Calu3 (cell line): Measurements from ENCODE around the gene ABCC6. TPM values are rescaled to one million over a fixed set of nuclear protein-coding genes. Genes with fewer than 3 reads are reported as not detected.
"Not testable (repeated sequence)": the region's sequence is repeated elsewhere in the genome, so short reads cannot be mapped to it uniquely, and the experiment has no call there.

Source experiments
- BruUV-seq: library from RNA; stranded (reverse); fragments of 400-500 nt; replicated peaks from 2 replicates; lab custom pipeline; 2021; lab: Mats Ljungman, UMichigan
- CTCF ChIA-PET: fragments of 300-600 bp; sonication (Branson Sonifier 250); formaldehyde crosslinking; loops from one replicate; lab custom pipeline; 2022; ENCODE audit warnings: antibody characterized with exemption; lab: Charles Lee
- DNase-seq: peaks from one replicate; pipeline ENCODE4 v3.0.0; 2022
- H3K27ac Mint-ChIP-seq: one replicate; pipeline ENCODE4 v1.8.0; 2022; ENCODE audit warnings: mixed read lengths; ENCODE audit not compliant: unreplicated experiment
- H3K27me3 Mint-ChIP-seq: one replicate; pipeline ENCODE4 v1.8.0; 2022; ENCODE audit warnings: mixed read lengths; ENCODE audit not compliant: unreplicated experiment
- H3K36me3 Mint-ChIP-seq: one replicate; pipeline ENCODE4 v1.8.0; 2022; ENCODE audit warnings: mild to moderate bottlenecking, moderate library complexity, mixed read lengths; ENCODE audit not compliant: insufficient read depth, unreplicated experiment
- H3K4me1 Mint-ChIP-seq: one replicate; pipeline ENCODE4 v1.8.0; 2022; ENCODE audit warnings: mild to moderate bottlenecking, low read depth, mixed read lengths; ENCODE audit not compliant: unreplicated experiment
- H3K4me3 Mint-ChIP-seq: one replicate; pipeline ENCODE4 v1.8.0; 2022; ENCODE audit warnings: mild to moderate bottlenecking, low read depth, moderate library complexity, mixed read lengths; ENCODE audit not compliant: unreplicated experiment
- H3K9me3 Mint-ChIP-seq: one replicate; pipeline ENCODE4 v1.8.0; 2022; ENCODE audit warnings: low read depth, mixed read lengths; ENCODE audit not compliant: unreplicated experiment
- intact Hi-C: fragments of 100-400 bp; cut with micrococcal nuclease; formaldehyde crosslinking; loops from one replicate; pipeline ENCODE4 v1.10.0; 2022; ENCODE audit not compliant: unreplicated experiment
- total RNA-seq: library from RNA; stranded (reverse); gene quantifications from 2 replicates; pipeline ENCODE4 v1.2.3, GENCODE V29; 2022
- TF ChIP-seq, protein P1 (sequence below): fragments of 200-600 bp; IDR thresholded peaks from one replicate; pipeline ENCODE4 v1.8.0; 2022; ENCODE audit warnings: antibody characterized with exemption; ENCODE audit not compliant: unreplicated experiment

The ABCC6 gene
- total RNA-seq, 1 experiment from 2014 or later = 3.7 TPM

DNA sequence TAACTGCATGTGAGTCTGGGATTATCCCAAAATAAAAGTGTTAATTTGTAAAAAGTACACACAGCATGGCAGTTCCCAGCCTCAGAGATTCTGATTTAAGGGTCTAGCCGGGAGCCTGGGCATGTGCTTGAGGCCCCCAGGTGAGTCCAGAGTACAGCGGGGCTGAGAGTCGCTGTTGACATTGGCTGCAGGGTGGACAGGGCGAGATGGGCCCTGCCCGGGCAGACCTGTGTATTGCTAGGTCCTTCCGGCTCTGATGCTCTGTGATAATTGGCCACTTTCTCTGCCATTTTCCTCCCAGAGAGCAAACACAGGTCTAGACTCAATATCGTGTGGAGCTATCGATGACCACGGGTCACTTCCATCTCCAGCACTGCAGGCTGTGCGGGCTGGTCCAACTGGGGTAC is 73.6 kb downstream of the ABCC6 start:
- peaks cover 19% of the 10 kb centered on the region for H3K36me3 Mint-ChIP-seq
- H3K27me3 Mint-ChIP-seq = peaks cover 2% of the 10 kb centered on the region
- intact Hi-C loops = no loop called here
- CTCF ChIA-PET = no interaction called here
- BruUV-seq = no TSS peak
- no peak overlapping the region for H3K4me3 Mint-ChIP-seq
- no peak for DNase-seq
- TF ChIP-seq, protein P1, sequence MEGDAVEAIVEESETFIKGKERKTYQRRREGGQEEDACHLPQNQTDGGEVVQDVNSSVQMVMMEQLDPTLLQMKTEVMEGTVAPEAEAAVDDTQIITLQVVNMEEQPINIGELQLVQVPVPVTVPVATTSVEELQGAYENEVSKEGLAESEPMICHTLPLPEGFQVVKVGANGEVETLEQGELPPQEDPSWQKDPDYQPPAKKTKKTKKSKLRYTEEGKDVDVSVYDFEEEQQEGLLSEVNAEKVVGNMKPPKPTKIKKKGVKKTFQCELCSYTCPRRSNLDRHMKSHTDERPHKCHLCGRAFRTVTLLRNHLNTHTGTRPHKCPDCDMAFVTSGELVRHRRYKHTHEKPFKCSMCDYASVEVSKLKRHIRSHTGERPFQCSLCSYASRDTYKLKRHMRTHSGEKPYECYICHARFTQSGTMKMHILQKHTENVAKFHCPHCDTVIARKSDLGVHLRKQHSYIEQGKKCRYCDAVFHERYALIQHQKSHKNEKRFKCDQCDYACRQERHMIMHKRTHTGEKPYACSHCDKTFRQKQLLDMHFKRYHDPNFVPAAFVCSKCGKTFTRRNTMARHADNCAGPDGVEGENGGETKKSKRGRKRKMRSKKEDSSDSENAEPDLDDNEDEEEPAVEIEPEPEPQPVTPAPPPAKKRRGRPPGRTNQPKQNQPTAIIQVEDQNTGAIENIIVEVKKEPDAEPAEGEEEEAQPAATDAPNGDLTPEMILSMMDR = no peak
- no peaks in the 10 kb centered on the region for H3K4me1 Mint-ChIP-seq
- no peak overlapping the region for H3K27ac Mint-ChIP-seq
- no peaks in the 10 kb centered on the region for H3K9me3 Mint-ChIP-seq

DNA sequence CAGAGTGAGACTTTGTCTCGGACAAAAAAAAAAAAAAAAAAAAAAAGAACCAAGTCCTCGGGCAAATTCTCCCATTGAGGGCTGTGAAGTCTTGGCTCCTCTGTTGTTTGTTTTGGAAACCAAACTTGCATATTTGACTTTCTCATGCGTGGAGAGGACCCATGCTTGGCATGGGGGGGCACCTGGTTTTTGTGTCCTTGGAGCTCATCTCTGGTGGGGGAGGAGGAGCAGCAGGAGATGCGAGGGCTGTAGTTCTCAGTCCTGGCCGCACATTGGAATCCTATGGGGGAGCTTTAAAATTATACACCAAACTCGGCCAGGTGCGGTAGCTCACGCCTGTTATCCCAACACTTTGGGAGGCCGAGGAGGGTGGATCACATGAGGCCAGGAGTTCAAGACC is 74.5 kb downstream of the ABCC6 start:
- intact Hi-C loops = no loop called here

DNA sequence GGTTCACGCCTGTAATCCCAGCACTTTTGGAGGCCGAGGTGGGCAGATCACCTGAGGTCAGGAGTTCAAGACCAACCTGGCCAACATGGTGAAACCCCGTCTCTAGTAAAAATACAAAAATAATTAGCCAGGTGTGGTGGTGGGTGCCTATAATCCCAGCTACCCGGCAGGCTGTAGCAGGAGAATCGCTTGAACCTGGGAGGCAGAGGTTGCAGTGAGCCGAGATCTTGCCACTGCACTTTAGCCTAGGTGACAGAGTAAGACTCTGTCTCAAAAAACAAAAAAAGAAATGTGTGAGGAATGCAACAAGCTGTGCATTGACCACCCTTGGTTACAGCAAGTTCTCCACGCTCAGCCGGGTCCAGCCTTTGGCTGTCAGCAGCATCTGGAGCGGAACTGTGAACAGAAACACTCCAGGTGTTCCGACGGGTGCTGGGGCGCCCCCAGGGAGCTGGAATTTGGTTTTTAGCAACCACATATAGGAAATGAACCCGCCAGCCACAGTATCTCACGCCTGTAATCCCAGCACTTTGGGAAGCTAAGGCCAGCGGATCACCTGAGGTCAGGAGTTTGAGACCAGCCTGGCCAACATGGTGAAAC is 75.2 kb downstream of the ABCC6 start:
- H3K27ac Mint-ChIP-seq, BruUV-seq, DNase-seq, H3K4me3 Mint-ChIP-seq, CTCF ChIA-PET, intact Hi-C loops, H3K9me3 Mint-ChIP-seq, H3K27me3 Mint-ChIP-seq, H3K4me1 Mint-ChIP-seq: not testable (repeated sequence)
- peaks cover 22% of the 10 kb centered on the region for H3K36me3 Mint-ChIP-seq

More for the DNA sequence above, 74.5 kb downstream of the ABCC6 start:
- H3K4me1 Mint-ChIP-seq = no peaks in the 10 kb centered on the region
- no TSS peak for BruUV-seq
- CTCF ChIA-PET = no interaction called here
- H3K27ac Mint-ChIP-seq = no peak overlapping the region
- no peaks in the 10 kb centered on the region for H3K27me3 Mint-ChIP-seq
- no peaks in the 10 kb centered on the region for H3K9me3 Mint-ChIP-seq
- TF ChIP-seq, protein P1 = no peak
- no peak overlapping the region for H3K4me3 Mint-ChIP-seq
- no peak for DNase-seq
- peaks cover 22% of the 10 kb centered on the region for H3K36me3 Mint-ChIP-seq

DNA sequence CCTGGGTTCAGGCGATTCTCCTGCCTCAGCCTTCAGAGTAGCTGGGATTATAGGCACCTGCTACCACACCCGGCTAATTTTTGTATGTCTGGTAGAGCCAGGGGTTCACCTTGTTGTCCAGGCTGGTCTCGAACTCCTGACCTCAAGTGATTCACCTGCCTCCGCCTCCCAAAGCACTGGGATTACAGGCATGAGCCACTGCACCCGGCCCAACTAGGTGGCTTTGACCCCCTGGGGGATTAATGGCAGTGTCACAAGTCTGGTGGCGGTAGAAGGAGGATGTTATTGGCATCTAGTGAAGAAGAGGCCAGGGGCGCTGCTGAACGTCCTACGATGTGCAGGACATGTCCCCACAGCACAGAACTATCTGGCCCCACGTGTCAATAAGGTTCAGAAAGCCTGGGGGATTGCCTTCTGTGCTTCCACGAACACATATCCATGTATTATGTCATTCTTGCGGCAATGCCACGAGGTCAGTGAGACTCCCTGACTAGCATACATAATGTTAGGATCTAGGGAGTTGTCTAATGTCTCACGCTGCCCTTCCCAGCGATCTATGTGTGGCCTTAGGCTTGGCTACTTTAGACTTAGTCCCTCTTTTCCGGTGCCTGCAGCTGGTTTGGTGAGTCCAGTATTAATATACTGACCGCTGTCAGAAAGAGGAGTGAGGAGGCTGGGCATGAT is 75.8 kb downstream of the ABCC6 start:
- no peaks in the 10 kb centered on the region for H3K9me3 Mint-ChIP-seq
- DNase-seq = no peak
- TF ChIP-seq, protein P1 = no peak
- peaks cover 22% of the 10 kb centered on the region for H3K36me3 Mint-ChIP-seq
- BruUV-seq = no TSS peak
- intact Hi-C loops = no loop called here
- no peak overlapping the region for H3K27ac Mint-ChIP-seq
- H3K4me1 Mint-ChIP-seq = no peaks in the 10 kb centered on the region
- H3K27me3 Mint-ChIP-seq = no peaks in the 10 kb centered on the region
- H3K4me3 Mint-ChIP-seq = no peak overlapping the region
- CTCF ChIA-PET = no interaction called here
